Peyer's patch (tissue), 4 donors: ENCODE results near the gene KDM6A. TPM values are rescaled to one million over a fixed set of nuclear protein-coding genes. Genes with fewer than 3 reads are reported as not detected.
"Not testable (repeated sequence)": the region's sequence is repeated elsewhere in the genome, so short reads cannot be mapped to it uniquely, and the experiment has no call there.

Experiments
- DNase-seq, 3 donors: peaks; one replicate each; pipeline ENCODE4 v3.0.0-alpha.2; 2017 to 2019
- H3K27ac ChIP-seq, 4 donors: fragments of 200-600 bp; sonication (generic); one replicate each; pipeline ENCODE4 v1.5.1; 2016 to 2019
- H3K27me3 ChIP-seq, 2 donors: fragments of 200-600 bp; sonication (generic); one replicate each; pipeline ENCODE4 v1.5.1; 2019
- H3K36me3 ChIP-seq, 3 donors: fragments of 200-600 bp; sonication (generic); one replicate each; pipeline ENCODE4 v1.5.1; 2016 to 2019
- H3K4me1 ChIP-seq, 4 donors: fragments of 200-600 bp; sonication (generic); one replicate each; pipeline ENCODE4 v1.5.1; 2016 to 2019
- H3K4me3 ChIP-seq, 4 donors: fragments of 200-600 bp; sonication (generic); 1 replicate in 3 of 4; 2 replicates in 1 of 4; pipeline ENCODE4 v1.5.1; 2016 to 2019; ENCODE audit warnings: mild to moderate bottlenecking in 1 of 4
- H3K9me3 ChIP-seq, 4 donors: fragments of 200-600 bp; sonication (generic); one replicate each; pipeline ENCODE4 v1.5.1; 2016 to 2019; ENCODE audit warnings: mild to moderate bottlenecking in 1 of 4
- POLR2A ChIP-seq, 2 donors: fragments of 450-650 bp; IDR thresholded peaks; one replicate each; pipeline ENCODE4 v1.5.1; 2017; ENCODE audit warnings: antibody characterized with exemption in 2 of 2, mild to moderate bottlenecking in 2 of 2, moderate library complexity in 2 of 2
- total RNA-seq, 4 donors: library from RNA; depleted of rRNA; stranded (reverse); fragments of >200 nt; gene quantifications; one replicate each; pipeline ENCODE4 v1.1.0, GENCODE V29; 2016
- TF ChIP-seq, protein P1 (sequence below), 6 experiments: fragments of 450-650 bp in 4 of 6; fragments of 200-600 bp in 2 of 6; sonication (generic) in 1 of 6; IDR thresholded peaks; one replicate each; pipeline ENCODE4 v1.5.1; 2017 to 2019; ENCODE audit warnings: antibody characterized with exemption in 6 of 6, mild to moderate bottlenecking in 3 of 6, moderate library complexity in 1 of 6

The KDM6A gene
- total RNA-seq, 4 donors from 2014 or later = 40.4 to 83.2 (median 73.7) TPM

DNA sequence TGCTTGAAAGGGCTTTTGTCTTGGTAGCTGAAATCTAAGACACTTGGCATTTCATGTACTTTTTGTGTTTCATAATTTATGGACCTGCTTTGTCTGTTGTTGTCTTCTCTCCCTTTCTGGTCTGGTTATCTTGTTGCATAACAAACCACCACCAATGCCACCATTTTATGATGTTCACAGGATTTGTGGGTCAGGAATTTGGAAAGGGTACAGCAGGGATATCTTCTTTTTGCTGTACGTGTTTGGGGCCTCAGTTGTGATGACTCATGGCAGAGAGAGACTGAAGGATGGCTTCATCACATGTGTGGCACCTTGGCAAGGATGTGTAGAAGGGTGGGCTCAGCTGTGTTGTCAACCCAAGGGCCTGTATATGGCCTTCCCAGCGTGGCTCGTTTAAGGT is 35.2 kb downstream of the KDM6A start:
- TF ChIP-seq, protein P1, sequence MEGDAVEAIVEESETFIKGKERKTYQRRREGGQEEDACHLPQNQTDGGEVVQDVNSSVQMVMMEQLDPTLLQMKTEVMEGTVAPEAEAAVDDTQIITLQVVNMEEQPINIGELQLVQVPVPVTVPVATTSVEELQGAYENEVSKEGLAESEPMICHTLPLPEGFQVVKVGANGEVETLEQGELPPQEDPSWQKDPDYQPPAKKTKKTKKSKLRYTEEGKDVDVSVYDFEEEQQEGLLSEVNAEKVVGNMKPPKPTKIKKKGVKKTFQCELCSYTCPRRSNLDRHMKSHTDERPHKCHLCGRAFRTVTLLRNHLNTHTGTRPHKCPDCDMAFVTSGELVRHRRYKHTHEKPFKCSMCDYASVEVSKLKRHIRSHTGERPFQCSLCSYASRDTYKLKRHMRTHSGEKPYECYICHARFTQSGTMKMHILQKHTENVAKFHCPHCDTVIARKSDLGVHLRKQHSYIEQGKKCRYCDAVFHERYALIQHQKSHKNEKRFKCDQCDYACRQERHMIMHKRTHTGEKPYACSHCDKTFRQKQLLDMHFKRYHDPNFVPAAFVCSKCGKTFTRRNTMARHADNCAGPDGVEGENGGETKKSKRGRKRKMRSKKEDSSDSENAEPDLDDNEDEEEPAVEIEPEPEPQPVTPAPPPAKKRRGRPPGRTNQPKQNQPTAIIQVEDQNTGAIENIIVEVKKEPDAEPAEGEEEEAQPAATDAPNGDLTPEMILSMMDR (IDR thresholded peaks at IDR 0.05) = no peak
- TF ChIP-seq POLR2A (IDR thresholded peaks at IDR 0.05) = no peak
- Histone ChIP-seq H3K4me1 (no peaks in the 10 kb centered on the region), H3K27ac (peak overlapping the region in 1 of 4 donors; percentile 42), H3K36me3 (no peaks in the 10 kb centered on the region), H3K4me3 (no peak overlapping the region), H3K27me3 (no peaks in the 10 kb centered on the region), H3K9me3 (no peaks in the 10 kb centered on the region)
- no peak for DNase-seq

DNA sequence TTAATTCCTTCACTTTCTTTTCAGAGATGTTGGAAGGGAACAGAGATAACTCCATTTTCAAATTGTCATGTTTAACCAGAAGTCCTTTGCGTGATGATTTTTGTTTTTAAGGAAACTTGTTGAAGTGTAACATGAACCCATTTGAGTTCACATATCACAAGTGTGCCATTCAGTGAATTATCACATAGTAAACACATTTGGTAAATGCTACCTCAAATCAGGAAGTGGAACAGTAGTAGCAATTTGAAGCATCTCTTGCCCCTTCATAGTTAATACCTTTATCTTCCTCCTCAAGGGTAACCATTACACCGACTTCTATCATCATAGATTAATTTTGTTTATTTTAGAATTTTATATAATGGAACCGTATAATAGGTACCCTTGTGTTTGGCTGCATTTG is 35.8 kb downstream of the KDM6A start:
- no peaks in the 10 kb centered on the region for H3K9me3 ChIP-seq
- peak overlapping the region in 1 of 4 donors; percentile 42 for H3K27ac ChIP-seq
- H3K36me3 ChIP-seq = no peaks in the 10 kb centered on the region
- peaks cover 0 to 3% (median under 1%) of the 10 kb centered on the region in 4 donors for H3K4me1 ChIP-seq
- no peak for DNase-seq
- TF ChIP-seq POLR2A (IDR thresholded peaks at IDR 0.05) = no peak
- TF ChIP-seq, protein P1 (IDR thresholded peaks at IDR 0.05) = no peak
- H3K27me3 ChIP-seq = no peaks in the 10 kb centered on the region
- H3K4me3 ChIP-seq = no peak overlapping the region

DNA sequence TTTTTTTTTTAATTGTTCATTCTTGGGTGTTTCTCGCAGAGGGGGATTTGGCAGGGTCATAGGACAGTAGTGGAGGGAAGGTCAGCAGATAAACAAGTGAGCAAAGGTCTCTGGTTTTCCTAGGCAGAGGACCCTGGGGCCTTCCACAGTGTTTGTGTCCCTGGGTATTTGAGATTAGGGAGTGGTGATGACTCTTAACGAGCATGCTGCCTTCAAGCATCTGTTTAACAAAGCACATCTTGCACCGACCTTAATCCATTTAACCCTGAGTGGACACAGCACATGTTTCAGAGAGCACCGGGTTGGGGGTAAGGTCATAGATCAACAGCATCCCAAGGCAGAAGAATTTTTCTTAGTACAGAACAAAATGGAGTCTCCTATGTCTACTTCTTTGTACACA is 37.5 kb downstream of the KDM6A start:
- not testable (repeated sequence) for H3K36me3 ChIP-seq, H3K27ac ChIP-seq, DNase-seq, H3K9me3 ChIP-seq, H3K27me3 ChIP-seq, H3K4me3 ChIP-seq
- peaks cover 0 to 16% (median 4%) of the 10 kb centered on the region in 4 donors for H3K4me1 ChIP-seq

DNA sequence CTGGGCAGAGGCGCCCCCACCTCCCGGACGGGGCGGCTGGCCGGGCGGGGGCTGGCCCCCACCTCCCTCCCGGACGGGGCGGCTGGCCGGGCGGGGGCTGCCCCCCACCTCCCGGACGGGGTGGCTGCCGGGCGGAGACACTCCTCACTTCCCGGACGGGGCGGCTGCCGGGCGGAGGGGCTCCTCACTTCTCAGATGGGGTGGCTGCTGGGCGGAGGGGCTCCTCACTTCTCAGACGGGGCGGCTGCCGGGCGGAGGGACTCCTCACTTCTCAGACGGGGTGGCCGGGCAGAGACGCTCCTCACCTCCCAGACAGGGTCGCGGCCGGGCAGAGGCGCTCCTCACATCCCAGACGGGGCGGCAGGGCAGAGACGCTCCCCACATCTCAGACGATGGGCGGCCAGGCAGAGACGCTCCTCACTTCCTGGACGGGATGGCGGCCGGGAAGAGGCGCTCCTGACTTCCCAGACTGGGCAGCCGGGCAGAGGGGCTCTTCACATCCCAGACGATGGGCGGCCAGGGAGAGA is 38.1 kb downstream of the KDM6A start:
- H3K36me3 ChIP-seq, H3K27me3 ChIP-seq, H3K27ac ChIP-seq, DNase-seq, H3K4me3 ChIP-seq, H3K9me3 ChIP-seq: not testable (repeated sequence)
- peaks cover 0 to 16% (median 4%) of the 10 kb centered on the region in 4 donors for H3K4me1 ChIP-seq

DNA sequence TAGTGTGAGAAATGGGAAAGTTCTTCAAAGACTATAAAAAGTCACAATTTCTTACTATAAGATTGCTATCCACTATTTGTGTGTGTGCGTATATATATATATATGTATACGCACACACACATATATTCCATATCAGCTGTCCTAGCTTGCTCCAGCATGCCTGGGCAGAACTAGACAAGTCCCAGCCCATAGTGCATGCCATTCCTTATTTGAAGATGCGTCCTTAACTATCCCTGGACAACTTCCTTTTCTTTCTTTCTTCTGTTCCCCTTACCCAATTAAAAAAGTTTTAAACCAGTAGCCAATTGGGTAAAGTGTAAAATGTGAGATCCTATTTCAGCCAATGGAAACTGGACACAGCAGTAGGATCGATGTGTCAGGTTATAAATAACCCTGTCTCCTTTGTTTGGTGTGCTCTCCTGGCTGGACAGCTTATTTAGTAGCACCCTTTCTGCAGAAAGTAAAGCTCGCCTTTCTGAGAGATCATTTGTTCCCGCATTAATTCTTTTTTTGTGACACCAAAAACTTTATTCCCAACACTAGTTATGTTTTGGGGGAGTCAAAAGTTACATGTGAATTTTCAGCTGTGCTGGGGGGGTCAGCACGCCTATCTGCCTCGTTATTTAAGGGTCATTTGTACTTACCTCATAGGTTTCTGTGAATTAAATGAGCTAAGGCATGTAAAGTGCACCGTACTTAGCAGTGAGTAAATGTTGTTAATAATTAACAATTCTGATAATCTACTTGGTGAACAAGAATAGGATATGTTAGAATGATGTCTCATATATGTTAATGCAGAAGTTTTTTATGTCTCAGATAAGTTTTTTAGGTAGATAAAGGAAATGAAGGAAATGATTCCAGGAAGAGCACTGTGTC is 40.9 kb downstream of the KDM6A start:
- TF ChIP-seq POLR2A (IDR thresholded peaks at IDR 0.05) = no peak
- TF ChIP-seq, protein P1 (IDR thresholded peaks at IDR 0.05) = no peak
- Histone ChIP-seq H3K4me3 (no peak overlapping the region), H3K27me3 (no peaks in the 10 kb centered on the region), H3K4me1 (peaks cover 0 to 16% (median 4%) of the 10 kb centered on the region in 4 donors), H3K9me3 (no peaks in the 10 kb centered on the region), H3K27ac (no peak overlapping the region), H3K36me3 (no peaks in the 10 kb centered on the region)
- no peak for DNase-seq

DNA sequence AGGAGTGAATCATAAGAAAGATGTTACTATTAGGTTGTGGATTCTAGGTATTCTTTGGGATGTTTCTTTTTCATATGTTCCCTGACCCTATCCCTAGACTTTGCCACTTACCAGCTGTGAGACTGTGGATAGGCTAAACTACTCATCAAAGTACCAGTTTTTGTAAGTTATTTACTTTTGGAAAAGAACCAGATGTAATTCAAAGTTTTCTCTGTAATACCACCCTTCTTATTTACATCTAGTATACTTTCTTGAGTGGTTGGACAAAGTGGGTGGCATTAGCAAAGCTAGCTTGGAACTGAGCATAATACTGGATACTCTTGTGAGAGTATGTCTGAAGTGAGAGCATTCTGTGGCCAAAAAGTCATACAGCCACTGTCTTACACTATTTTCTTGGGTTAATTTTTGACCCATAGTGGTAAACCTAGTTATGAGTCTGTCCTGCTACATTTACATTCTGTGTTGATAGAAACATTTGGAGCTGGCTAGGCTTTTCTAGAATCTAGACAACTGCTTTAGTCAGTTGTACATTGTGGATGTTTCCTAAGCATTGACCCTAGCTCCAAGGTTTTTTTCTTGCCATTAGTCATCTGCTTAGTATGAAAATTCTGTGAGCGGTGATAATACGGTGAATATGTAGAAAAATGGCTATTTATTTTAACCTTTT is 41.7 kb downstream of the KDM6A start:
- no peak for TF ChIP-seq POLR2A (IDR thresholded peaks at IDR 0.05)
- TF ChIP-seq, protein P1 (IDR thresholded peaks at IDR 0.05) = no peak
- Histone ChIP-seq H3K36me3 (no peaks in the 10 kb centered on the region), H3K27ac (no peak overlapping the region), H3K4me3 (no peak overlapping the region), H3K4me1 (peaks cover 0 to 16% (median 4%) of the 10 kb centered on the region in 4 donors), H3K9me3 (no peaks in the 10 kb centered on the region), H3K27me3 (no peaks in the 10 kb centered on the region)
- no peak for DNase-seq
